Activated CD8-positive, alpha-beta memory T cell treated with anti-CD3 and anti-CD28 coated beads for 48 hours (primary cell): ENCODE data around the gene MUC5B.

Experiments used
- DNase-seq, 3 experiments: peaks; one replicate each; pipeline ENCODE4 v3.0.0-alpha.2; 2020; ENCODE audit warnings: low read depth in 2 of 3, low spot score in 2 of 3

Gene MUC5B

GRCh38 chr11:1296287-1296686, 73.4 kb downstream of the MUC5B start:
- DNase-seq, result no peak

- no peak for DNase-seq
Measured at GRCh38 chr11:1297011-1297575, 74.2 kb downstream of the MUC5B start.

- DNase-seq, result no peak
Measured at GRCh38 chr11:1297576-1298473, 75.0 kb downstream of the MUC5B start.

- no peak for DNase-seq
Measured at GRCh38 chr11:1298695-1299492, 76.0 kb downstream of the MUC5B start.

- no peak for DNase-seq
Measured at GRCh38 chr11:1299621-1300020, 76.8 kb downstream of the MUC5B start.

GRCh38 chr11:1300121-1300520, 77.3 kb downstream of the MUC5B start:
- no peak for DNase-seq

GRCh38 chr11:1300569-1301187, 77.8 kb downstream of the MUC5B start:
- DNase-seq, result no peak

- DNase-seq, result no peak
Measured at GRCh38 chr11:1301220-1302000, 78.5 kb downstream of the MUC5B start.

- DNase-seq, result no peak
Measured at GRCh38 chr11:1302041-1302460, 79.2 kb downstream of the MUC5B start.

- DNase-seq, result no peak
Measured at GRCh38 chr11:1302461-1303125, 79.7 kb downstream of the MUC5B start.

GRCh38 chr11:1303126-1303821, 80.4 kb downstream of the MUC5B start:
- DNase-seq, result no peak

GRCh38 chr11:1303973-1304372, 81.1 kb downstream of the MUC5B start:
- no peak for DNase-seq

GRCh38 chr11:1304380-1304779, 81.5 kb downstream of the MUC5B start:
- no peak for DNase-seq

GRCh38 chr11:1305063-1305495, 82.2 kb downstream of the MUC5B start:
- no peak for DNase-seq

GRCh38 chr11:1305501-1306056, 82.7 kb downstream of the MUC5B start:
- no peak for DNase-seq

- no peak for DNase-seq
Measured at GRCh38 chr11:1306186-1307162, 83.6 kb downstream of the MUC5B start.

GRCh38 chr11:1307163-1307870, 84.5 kb downstream of the MUC5B start:
- no peak for DNase-seq
